HG03571 (cell line): ENCODE data around the gene ZC3H10.
A peak's percentile ranks its signal among the peaks of the same experiment; 100 is the strongest.
"Not testable (repeated sequence)": the region's sequence is repeated elsewhere in the genome, so short reads cannot be mapped to it uniquely, and the experiment has no call there.

Source experiments
- ATAC-seq: cut with Tn5 transposase; IDR thresholded peaks from one replicate; pipeline ENCODE4 v1.9.1; 2021; ENCODE audit not compliant: unreplicated experiment

ZC3H10 gene, protein sequence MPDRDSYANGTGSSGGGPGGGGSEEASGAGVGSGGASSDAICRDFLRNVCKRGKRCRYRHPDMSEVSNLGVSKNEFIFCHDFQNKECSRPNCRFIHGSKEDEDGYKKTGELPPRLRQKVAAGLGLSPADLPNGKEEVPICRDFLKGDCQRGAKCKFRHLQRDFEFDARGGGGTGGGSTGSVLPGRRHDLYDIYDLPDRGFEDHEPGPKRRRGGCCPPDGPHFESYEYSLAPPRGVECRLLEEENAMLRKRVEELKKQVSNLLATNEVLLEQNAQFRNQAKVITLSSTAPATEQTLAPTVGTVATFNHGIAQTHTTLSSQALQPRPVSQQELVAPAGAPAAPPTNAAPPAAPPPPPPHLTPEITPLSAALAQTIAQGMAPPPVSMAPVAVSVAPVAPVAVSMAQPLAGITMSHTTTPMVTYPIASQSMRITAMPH

DNA sequence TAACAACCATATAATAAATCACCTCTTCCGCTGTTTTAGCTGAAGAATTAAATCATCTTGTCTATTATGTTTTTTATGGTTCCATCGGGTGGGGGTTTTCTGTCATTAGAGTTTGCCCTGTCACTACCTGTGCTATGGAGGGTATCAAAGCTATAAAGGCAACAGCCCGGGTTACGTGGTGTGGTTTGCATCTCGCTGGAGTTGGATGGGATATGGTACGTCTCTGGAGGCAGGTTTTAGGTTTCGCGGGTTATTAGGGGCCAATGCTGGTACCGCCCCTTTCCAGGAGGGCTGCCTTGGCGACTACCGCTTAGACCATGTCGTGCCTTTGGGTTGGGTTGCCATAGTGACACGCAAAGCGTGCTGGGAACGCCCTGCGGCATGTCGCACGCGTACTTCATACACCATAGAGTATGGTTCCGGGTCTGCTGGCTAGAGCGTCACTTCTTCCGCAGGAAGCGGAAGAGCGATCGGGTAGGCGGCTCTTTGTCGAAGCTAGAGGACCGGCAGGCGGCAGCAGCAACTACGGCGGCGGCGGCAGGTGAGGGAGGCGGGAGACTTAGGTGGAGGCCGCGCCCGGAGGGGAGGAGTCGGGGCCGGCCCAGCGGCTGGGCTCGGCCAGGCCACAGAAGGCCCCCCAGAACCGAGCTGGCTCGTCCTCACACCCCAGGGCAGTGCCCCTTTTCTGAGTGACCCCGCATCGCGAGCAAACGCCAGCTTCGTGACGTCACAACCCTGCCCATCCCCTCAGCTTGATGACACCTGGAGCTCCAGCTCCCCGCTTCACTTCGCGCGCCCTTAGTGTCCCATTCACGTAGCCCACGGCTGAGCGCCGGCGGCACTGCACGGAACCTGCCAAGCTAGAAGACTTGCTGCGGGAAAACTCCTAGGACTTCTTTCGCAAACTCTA lies at the start of gene ZC3H10:
TSS of gene ZC3H10 (plus strand) at position 489 of the 910 bp plus-strand sequence. CDS start 2,297 bp downstream, outside the sequence.
- ATAC-seq, result peak; percentile 78

DNA sequence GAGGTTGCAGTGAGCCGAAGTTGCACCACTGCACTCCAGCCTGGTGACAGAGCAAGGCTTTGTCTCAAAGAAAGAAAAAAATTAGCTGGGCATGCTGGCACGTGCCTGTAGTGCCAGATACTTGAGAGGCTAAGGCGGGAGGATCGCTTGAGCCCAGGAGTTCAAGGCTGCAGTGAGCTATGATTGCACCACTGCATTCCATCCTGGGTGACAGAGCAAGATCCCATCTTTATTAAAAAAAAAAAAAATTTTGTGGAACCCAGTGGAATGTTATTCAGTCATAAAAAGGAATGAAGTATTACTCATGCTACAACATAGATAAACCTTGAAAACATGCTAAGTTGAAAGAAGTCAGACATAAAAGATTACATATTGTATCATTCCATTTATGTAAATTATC lies 46.4 kb upstream of the ZC3H10 start:
- ATAC-seq, result no peak

DNA sequence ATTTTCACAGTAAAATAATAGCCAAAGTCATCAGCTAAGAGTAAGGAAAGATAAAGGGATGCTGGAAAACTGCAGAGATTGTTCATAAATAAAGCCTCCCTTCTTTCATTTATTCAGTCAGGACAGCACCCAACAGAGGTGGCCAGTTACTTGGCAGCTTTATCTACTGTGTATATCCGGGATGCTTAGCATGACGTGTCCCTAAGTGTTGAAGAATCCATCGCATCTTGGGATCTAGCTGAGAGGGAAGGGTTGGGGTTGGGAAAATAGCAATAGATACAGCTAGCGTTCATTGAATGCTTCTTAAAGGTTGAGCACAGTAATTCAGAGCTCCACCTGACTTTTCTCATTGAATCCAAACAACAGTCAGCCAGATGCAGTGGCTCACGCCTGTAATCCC lies 43.7 kb upstream of the ZC3H10 start:
- no peak for ATAC-seq

DNA sequence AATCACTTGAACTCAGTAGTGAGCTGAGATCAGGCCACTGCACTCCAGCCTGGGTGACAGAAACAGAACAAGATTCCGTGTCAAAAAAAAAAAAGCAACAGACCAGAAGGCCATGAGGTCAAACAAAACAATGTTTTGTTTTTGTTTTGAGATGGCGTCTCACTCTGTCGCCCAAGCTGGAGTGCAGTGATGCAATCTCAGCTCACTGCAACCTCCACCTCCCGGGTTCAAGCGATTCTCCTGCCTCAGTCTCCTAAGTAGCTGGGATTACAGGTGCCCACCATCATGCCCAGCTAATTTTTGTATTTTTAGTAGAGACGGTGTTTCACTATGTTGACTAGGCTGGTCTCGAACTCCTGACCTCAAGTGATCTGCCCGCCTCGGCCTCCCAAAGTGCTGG lies 40.1 kb upstream of the ZC3H10 start:
- not testable (repeated sequence) for ATAC-seq

DNA sequence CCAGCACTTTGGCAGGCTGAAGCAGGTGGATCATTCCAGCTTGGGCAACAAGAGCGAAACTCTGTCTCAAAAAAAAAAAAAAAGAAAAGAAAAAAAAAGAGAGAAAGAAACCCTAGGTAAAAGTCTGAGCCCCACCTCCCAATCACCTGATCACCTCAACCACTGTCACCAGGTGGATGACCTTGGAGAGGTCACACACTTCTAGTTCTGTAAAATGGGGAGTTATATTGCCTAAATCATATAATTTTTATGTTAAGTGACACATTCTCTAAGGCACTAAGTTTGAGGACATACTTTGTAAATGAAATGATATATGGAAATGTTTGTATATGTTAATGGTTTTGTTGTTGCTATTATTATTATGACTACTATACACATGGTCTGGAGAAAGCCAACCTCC lies 39.6 kb upstream of the ZC3H10 start:
- no peak for ATAC-seq

DNA sequence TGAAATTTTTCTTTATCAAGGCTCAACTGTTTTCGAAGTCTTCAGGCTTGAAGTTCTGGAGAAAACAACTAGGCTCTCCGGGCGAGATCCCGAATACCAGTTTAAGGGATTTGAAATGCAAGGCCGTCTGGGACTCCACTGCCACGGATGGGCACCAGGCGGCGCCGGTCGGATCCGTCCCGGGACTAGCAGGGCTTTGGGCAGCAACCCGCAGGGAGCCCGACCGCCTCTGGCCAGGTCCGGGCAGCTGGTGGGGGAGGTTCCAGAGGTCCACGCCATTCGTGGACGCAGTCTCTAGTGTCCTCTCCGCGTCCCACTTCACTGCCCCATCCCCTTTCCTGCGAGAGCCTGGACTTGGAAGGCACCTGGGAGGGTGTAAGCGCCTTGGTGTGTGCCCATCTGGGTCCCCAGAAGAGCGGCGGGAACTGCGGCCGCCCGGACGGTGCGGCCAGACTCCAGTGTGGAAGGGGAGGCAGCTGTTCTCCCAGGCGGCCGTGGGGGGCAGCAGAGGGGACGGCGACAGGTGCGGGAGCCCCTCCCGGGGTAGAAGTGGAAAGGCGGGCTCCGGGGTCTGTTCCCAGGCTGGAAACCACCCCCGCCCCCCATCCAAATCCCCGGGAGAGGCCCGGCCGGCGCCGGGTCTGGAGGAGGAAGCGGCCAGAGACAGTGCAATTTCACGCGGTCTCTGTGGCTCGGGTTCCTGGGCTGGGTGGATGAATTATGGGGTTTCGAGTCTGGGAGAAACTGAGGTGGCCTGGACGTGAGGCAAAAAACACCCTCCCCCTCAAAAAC lies 38.9 kb upstream of the ZC3H10 start:
- peak; percentile 52 for ATAC-seq

DNA sequence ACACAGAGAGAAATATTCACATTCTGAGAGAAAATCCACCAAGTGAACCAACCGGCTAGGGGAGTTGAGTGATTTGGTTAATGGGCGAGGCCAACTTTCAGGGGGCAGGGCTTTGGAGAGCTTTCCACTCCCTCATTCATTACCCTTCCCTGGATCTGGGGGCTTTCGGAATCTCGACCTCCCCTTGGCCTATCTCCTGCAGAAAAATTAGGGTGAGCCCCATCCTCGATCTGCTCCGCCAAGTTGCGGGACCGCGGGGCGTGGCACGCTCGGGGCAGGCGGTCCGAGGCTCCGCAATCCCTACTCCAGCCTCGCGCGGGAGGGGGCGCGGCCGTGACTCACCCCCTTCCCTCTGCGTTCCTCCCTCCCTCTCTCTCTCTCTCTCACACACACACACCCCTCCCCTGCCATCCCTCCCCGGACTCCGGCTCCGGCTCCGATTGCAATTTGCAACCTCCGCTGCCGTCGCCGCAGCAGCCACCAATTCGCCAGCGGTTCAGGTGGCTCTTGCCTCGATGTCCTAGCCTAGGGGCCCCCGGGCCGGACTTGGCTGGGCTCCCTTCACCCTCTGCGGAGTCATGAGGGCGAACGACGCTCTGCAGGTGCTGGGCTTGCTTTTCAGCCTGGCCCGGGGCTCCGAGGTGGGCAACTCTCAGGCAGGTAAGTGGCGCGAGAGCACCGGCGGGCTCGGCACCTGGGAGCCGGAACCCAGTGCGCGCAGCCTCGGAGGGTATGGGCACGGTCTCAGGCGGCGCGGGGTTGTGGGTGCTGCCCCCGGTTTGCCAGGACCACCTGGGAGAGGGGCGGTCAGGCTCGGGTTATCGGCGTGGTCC lies 38.1 kb upstream of the ZC3H10 start, which contains the start of gene ERBB3:
TSS of gene ERBB3 (plus strand) at position 443 of the 833 bp plus-strand sequence. CDS start at position 579, 136 bp downstream.
- ATAC-seq, result peak; percentile 17

DNA sequence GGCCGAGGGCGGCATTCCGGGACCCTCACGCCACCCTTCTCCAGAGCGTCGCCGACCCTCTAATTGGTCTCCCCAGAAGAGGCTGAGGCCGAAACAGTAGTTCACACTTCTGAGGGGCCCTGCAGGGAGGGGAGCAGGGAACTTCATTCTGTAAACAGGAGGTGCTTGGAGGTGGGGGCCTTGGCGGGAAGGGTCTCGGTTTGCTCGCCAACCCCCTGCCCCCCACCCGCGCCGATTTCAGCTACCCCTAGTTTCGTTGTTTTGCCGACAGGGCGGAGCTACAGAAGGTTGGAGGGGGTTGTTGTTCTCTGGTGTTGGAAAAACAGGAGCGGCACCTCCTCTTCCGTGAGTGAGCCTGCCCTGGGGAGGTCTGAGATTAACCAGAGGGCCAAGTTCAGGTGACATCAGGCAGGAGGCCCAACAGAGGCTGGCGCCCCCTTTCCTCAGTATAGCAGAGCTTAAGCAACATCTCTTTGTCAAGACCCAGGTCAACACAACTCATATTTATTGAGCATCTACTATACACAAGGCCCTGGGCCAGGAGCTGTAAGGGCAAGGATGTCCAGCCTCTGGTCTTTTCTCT lies 37.4 kb upstream of the ZC3H10 start:
- ATAC-seq, result no peak

DNA sequence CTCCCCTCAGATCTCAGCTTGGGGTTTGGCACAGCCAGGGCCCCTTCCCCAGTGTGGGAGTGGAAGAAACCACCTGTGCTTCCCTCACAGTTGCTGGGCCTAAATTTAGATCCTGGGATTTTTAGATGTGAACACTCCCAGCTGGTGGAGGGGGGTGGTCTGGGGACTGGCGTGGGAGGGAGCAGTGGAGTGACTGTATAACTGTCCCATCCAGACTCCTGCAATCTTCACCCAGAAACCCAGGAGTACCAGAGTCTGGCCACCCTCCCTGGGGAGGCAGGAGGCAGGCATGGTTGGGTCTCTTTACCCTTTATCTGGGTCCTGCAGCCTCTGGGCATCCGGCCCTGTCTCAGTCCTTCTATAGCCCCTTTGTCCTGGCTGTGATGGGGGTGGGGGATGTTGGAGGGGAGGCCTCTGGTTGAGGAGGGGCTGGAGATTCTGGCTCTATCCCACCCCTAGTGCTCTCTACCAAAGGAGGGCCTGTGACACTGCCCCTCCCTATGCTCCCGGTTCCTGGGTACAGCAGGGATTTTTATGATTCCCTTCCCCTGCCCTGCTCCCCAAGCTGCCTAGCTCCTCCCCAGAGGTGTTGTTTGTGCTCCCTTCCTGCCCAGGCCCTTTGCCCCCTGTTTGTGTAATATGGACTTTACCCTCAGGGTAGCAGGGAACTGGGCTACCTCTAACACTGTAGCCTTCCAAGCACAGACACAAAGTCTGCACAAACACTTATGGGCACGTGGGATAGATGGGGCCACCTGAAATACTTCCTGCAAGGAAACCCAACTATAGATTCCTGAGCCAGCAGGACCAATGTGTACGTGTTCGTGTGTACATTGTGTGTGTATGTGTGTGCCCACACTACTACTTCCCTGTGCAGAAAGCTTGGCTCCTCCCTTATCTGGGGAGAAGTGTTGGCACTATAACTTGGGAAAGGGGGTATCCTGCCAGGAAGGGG lies 36.4 kb upstream of the ZC3H10 start:
- no peak for ATAC-seq

DNA sequence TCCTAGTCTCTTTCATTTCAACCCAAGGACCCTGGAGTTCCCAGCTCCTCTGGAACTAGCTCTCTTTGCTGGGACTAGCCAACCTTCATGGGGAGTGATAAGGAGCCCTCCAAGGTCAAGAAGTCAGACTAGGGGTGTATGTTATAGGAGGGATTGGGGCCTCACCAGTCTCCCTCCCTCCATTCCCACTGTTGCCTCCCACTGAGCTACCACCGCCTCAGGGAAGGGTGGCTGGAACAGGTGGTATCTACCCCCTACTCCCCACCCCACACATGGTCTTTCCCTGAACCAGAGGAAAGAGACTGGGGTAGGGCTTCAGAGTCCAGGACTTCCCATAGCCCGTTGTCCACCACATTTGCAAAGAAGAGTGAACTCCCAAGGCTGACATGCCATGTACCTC lies 35.7 kb upstream of the ZC3H10 start:
- ATAC-seq, result no peak

DNA sequence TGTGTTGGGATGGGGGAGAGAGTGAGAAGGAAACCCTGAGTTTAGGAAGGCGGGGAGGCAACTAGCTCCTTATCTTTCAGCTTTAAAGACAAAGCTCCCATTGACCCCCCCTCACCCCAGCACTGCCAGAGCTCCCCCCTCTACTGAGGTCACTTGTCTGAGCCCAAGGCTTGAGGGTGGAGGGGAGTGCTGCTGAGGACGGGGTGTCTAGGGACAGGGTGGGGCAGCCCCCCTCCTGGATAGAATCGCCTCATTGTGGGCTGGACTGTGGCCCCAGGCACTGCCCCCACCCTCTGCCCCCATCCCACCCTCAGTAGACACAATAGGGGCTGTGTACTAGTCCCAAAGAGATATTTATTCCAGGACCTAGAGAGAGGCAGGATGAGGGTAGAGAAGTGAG lies 35.1 kb upstream of the ZC3H10 start:
- ATAC-seq, result no peak

DNA sequence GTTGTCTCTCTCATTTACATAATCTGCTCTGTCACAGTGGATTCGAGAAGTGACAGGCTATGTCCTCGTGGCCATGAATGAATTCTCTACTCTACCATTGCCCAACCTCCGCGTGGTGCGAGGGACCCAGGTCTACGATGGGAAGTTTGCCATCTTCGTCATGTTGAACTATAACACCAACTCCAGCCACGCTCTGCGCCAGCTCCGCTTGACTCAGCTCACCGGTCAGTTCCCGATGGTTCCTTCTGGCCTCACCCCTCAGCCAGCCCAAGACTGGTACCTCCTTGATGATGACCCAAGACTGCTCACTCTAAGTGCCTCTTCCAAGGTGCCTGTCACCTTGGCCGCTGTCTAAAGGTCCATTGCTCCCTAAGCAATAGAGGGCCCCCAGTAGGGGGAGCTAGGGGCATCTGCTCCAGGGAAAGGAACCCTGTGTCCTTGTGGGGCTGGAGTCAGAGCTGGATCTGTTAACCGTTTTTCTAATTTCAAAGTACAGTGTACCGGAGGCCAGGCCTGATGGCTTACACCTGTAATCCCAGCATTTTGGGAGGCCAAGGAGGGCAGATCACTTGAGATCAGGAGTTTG lies 33.0 kb upstream of the ZC3H10 start:
- ATAC-seq, result no peak

DNA sequence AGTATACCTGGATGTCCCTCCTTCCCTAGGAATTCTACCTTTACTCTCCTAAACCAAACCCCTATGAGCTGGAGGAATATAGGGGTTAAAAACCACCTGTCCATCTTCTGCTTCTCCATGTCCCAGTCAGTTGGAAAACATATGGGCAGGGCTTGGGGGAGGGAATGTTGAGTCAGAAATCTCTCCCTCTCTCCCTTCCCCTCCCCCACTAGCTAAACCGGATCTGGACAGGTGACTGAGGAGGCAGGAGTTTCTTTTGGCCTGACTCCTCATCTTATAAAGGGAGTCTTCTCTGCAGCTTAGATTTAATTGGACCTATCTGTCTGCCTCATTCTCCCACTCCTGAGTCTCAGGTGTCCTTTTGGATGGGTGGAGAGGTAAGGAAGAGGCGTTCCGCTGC lies 32.0 kb upstream of the ZC3H10 start:
- no peak for ATAC-seq

DNA sequence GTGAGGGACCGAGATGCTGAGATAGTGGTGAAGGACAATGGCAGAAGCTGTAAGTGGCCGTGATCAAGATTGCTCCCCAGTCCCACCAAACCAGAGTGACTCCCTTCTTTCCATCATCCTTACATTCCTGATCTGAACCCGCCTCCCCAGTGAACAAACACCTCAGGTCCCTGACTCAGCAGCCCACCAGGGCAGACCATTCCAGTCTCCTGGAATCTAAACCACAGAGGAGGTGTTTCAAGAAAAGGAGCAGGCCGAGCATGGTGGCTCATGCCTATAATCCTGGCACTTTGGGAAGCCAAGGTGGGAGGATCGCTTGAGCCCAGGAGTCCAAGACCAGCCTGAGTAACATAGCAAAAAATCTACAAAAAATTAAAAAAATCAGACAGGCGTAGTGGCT lies 31.5 kb upstream of the ZC3H10 start:
- no peak for ATAC-seq

DNA sequence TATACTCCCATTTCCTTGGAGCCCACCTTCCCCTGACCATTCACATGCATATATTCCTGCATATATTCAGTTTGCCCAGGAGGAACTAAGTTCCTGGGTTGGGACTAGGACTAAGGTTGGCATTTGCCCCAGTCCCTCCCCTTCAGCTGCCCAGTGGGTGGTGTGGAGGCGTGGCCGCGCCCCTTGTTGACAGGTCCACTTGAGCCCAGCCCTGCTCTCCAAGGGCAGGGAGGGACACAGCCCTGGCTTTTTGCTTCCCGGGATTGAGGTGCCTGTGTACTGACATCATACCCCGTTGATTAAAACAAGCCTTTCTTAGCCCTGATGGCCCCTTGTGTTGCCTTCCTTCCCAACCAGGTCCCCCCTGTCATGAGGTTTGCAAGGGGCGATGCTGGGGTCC lies 30.8 kb upstream of the ZC3H10 start:
- ATAC-seq, result no peak

DNA sequence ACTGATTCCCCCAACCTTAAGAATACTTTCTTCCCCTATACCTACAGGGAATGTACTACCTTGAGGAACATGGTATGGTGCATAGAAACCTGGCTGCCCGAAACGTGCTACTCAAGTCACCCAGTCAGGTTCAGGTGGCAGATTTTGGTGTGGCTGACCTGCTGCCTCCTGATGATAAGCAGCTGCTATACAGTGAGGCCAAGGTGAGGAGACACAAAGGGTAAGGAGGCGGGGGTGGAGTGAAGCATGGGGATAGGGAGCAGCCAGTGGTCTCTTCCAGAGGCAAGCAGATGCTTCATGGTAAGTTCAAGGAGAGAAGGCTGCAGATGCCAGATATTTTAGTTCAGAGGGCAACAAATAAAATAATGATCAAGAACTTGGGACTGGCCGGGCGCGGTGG lies 20.3 kb upstream of the ZC3H10 start:
- ATAC-seq, result no peak

DNA sequence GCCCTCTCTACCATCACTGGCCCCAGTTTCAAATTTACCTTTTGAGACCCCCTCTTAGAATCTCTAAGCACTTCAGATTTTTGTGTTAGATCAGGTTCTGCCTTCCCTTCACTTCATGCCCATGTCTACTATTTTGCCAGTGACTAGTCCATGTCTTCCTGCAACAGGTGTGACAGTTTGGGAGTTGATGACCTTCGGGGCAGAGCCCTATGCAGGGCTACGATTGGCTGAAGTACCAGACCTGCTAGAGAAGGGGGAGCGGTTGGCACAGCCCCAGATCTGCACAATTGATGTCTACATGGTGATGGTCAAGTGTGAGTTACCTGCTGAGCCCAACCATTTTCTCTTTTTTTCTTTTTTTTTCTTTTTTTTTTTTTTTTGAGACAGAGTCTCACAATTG lies 19.5 kb upstream of the ZC3H10 start:
- no peak for ATAC-seq

DNA sequence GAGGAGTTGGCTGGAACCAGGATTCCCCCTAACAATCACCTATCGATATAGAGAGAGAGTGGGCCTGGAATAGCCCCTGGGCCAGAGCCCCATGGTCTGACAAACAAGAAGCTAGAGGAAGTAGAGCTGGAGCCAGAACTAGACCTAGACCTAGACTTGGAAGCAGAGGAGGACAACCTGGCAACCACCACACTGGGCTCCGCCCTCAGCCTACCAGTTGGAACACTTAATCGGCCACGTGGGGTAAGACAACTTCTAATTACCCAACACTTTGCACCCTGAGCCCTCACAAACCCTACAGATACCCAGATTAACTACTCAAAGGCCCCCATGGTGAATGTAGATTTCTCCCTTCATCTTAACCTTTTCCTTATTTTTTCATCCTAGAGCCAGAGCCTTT lies 18.3 kb upstream of the ZC3H10 start:
- no peak for ATAC-seq
